ENCODE results near the gene STX2.

STX2 gene

DNA sequence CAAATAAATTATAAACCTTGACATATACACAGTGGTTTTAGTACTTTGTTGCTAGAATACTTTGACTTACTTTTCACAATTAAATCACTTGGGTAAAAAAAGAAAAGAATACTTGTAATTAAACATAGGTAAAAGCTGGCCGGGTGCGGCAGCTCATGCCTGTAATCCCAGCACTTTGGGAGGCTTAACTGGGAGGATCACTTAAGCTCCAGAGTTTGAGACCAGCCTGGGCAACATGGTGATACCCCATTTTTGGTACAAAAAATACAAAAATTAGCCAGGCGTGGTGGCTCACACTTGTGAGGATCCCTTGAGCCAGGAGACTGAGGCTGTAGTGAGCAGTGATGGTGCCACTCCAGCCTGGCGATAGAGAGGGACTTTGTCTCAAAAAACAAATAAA is 7.8 kb downstream of the STX2 start:
- DNase-seq (ENCODE audit: low read depth in 2 of 2): no peak

DNA sequence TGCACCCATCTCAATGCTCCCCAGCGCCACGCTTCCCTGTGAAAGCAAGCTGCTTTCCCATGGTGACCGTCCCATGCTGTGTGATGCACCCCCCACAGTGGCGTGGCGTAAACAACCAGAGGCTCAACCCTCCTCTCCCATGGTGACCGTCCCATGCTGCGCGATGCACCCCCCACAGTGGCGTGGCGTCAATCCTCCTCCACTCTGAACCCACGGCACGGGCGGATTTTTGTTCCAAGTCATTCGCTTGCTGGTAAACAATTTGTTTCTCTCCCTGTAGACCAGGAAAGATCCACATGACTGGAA is 8.9 kb downstream of the STX2 start:
- DNase-seq (ENCODE audit: low read depth in 2 of 2): no peak

DNA sequence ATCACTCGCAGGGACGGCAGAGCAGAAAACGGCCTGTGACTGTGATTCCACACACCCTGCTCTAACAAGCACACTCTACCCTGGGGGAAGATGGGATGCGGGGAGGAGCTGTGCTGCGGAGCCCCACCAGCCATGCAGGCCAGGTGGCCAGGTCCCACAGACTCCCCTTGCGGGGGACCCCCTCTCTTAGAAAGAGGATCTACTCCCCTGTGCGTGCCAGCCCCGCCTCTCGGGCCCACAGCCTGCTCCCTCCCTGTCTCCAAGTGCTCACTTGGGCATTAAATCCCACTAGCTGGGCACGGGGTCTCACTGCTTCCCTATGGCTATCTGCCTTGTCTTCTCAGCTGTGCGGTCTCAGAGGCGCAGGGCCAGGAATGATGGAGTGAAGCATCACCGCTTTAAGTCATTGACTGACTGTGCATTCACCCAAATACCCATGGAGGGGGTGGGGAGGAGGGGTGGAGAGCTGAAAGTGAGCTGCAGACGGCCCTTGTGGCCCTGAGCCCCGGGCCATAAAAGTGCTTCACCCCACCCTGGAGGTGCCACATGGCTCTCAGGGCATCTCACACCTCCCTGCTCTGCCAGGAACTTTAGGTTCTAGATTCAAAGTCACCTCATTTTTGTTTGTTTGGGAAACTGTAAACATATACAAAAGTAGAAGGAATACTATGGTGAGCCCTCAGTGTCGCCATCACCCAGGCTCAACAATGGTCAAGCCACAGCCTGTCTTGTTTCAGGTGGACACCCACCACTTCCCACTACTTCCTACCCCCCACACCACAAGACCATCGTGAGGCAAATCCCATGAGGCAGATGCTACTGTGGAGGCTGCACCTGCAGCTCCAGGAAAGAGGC is 9.4 kb downstream of the STX2 start:
- no peak for DNase-seq (ENCODE audit: low read depth in 2 of 2)

DNA sequence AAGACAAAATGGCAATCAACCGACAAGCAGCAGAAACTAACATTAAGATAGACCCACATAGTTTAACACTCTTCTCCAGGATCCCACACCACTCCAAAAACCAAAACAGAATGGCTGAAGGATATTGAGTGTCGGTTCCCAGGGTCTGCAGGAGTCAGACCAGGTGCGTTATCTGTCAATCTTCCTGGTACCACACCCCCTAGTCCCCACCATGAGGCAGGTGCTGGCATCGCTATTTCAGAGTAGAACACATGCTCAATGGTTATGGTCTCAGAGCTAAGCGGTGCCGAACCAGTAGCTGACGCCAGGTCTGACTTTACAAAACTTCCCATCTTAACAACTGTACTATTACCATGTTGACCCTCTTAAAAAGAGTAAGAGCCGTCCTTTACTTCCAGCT is 10.2 kb downstream of the STX2 start:
- no peak for DNase-seq (ENCODE audit: low read depth in 2 of 2)

DNA sequence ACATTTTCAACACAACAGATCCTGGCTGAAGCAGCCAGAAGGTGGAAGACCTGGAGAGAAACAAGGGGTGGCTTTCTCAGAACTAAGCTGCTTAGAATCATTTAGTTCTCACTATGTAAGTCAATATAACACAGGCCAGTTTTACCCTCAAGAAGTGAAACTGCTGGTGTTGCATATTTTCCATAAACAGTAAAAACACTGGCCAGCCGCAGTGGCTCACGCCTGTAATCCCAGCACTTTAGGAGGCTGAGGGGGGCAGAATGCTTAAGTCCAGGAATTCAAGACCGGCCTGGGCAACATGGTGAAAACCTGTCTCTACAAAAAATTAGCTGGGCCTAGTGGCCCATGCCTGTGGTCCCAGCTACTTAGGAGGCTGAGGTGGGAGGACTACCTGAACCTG is 11.6 kb downstream of the STX2 start:
- DNase-seq (ENCODE audit: low read depth in 2 of 2): no peak

DNA sequence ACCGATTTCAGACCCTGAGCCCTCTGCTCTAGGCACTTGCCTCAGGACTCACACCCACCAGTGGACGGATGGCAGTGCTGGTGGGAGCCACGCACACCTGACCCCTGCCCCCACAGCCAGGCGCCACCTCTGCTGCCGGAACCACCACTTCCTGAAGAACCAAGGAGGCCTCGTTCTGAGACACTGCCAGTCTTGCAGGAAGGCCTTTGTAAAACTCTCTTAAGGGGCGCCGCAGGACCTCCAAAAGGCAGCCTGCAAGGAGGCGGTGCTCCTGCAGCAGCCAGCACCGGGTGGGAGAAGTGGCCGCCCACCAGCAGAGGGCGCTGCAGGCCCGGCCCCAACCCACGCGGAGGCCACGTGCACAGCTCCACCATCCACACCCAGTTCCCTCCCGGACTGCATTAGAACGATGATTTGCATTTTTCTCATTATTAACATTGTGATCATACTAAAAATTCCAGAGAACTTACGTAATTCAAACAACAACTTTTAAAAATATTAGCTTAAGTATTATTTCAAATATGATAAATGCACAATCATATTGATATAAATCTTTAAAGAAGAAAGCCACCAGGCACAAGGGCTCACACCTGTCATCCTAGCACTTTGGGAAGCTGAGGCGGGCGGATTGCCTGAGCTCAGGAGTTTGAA is 12.8 kb downstream of the STX2 start:
- peak; percentile 33 to 35 for DNase-seq (ENCODE audit: low read depth in 2 of 2)

DNA sequence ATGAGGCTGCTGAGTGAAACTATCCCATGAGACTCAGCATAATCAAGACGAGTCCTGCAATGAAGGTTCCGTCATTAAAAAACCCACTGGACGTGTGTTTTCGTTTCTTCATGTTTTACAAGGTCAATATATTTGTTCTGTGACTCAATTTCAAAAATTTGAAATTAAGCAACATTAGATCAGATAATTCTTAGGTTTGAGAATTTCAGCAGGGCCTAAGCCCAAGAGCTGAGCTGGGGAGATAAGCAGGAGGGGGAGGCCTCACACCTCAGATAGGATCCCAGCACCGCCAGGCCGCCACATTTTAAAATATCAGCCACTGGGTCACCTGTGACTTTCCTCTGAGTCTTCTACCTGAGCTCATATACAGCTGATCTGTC is 13.3 kb downstream of the STX2 start:
- no peak for DNase-seq (ENCODE audit: low read depth in 2 of 2)

DNA sequence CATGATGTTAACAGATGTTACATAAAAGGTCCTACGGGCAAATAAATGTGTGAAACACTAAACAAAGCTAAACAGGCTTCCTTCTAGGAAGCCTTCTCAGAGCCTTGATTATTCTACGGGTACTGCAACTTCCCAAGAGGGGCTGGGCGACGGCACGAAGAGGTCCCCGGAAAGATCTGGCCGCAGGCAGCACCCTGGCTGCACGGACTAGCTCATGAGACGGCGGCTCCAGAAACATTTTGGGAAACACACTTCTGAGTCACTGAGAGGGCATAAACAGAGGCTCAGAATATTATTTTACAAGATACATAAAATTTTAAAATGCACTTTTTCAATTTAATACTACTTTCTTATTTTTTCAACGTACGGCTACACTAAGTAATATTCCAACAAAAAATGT is 19.4 kb downstream of the STX2 start:
- DNase-seq (ENCODE audit: low read depth in 2 of 2): no peak

DNA sequence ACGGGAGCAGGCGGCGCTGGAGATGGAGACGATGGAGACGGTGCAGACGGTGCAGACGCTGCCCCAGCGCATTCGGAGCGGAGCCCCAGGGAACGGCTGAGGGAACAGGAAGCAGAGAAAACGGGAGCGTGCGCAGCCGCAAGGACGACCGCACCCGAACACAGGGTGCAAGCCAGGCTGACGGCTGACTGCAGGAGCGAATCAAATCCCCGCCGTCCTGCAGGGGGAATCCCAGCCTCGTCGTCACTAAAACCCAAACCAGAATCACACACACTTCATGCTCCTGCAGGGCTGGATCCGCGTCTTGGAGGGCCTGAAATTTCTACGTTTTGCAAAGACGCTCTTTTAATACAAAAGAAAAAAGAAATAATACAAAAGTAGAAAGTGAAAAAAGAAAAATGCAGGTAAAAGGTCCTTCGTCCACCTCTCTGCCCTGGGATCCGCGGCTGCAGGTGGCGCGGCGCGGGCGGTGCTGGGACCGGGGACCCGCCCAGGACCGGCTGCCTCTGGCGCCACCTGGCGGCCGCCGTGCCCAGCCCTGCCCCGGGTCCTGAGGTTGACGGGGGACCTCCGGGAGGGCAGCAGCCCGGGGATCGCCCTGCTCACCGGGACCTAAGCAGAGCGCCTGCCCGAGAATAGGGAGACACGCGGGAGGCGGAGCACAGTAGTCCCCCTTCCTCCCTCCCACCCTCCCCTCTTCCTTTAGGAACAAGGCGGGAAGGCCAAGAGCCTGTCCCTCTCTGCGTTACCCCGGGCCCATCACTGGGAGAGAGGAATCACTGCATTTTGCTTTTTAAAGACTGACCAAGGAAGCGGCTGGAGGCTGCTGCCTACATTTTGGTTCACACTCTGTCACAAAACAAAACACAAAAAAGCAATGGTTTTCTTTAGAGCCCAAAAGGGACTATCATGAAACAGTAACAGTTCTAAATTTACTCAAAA is 20.1 kb downstream of the STX2 start:
- DNase-seq (ENCODE audit: low read depth in 2 of 2): no peak

DNA sequence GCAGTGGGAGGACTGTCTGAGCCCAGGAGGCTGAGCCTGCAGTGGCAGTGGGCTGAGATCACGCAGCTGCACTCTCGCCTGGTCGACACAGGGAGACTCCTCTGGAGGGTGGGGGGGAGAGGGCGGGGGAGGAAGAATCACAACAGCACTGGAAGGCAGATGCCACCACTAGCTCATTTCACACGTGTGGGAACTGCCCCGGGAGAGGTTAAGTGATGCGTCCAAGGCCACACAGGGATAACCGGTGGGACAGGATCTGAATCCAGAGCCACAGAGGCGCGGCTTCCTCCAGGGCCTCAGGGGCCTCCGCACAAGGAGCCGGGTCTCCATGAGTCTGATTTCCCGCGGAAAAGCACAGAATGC is 20.8 kb downstream of the STX2 start:
- DNase-seq (ENCODE audit: low read depth in 2 of 2): no peak

DNA sequence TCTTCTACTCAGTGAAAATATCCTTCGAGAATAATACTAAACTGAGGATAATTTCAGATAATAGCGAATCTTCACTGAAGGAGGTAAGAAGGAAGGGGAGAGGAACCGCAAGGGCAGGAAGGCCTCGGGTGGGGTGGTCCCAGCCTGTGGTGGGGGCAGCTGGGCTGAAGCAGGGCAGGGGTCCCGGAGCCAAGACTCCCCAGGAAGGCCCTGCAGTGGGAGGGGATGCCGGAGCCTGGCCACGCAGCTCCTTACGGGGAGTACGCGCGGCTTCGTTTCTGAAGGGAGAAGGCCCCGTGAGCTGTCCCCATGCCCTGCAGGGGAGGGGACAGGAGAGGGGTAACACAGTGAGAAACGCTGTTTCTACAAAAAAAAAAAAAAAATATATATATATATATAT is 21.2 kb downstream of the STX2 start:
- no peak for DNase-seq (ENCODE audit: low read depth in 2 of 2)

DNA sequence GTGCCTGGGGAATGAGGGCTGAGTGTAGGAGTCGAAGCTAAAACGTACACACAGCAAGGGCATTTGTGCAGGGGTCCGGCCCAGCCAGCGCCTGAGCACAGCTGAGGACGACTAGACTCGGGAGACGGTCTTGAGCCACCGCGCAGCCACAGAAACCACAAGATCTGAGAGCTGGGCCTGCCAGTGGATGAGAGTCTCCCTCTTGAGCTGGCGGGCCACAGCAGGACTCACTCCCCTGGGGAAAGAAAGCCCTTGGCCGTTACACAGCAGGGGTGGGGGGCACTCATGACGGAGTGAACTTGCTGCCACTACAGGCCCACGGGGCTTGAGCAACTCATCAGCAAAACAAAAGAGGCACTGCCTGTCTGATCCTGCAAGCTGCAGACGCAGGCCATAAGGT is 23.0 kb downstream of the STX2 start:
- DNase-seq (ENCODE audit: low read depth in 2 of 2): no peak

DNA sequence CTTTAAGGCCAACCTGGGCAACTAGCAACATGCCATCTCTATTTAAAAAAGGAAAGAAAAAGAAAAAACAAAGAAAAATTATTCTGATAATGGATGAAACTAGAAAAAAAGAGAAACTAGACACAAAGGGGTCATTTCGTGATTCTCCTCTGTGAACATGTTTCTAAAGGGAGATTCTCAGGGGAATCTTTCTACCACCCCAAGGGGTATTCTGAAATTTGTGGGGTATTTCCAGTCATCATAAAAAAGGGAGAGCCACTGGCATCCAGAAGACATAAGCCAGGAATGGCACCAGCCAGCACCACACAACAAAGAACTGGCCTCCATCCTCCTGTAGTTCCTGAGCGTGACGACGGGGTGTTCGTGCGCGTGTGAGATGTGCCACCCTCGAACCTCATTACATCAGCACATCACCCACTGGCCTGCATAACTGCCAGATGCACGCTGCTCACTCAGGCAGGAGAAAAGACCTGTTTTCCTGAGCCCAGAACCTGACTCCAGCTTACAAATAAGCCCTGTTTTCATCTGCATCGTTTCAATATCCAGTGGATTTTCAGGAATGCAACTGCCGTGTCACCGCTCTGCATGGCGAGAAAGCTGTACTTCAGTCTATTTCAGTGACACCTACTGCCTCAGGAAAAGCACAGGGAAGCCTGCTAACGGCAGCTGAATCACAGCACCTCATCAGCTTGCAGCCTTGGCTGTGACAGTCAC is 23.9 kb downstream of the STX2 start:
- DNase-seq (ENCODE audit: low read depth in 2 of 2): no peak

DNA sequence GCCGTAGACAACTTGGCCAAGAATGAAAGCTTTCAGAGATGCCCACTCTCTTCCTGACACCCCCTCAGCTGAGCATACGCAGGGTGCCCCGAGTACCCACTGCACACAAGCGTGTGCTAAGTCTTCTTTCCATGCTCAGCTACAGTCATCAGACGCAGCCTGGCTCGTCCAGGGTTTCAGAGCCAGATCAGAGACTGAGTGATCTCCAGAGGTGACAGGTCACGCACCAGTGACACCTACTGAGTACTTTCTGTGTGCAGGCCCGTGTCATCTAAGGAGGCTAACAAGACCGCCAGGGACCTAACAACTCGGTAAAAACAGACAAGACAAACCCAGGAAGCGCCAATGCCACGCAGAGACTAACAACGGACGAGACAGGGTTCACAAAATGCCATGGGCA is 25.1 kb downstream of the STX2 start:
- no peak for DNase-seq (ENCODE audit: low read depth in 2 of 2)

DNA sequence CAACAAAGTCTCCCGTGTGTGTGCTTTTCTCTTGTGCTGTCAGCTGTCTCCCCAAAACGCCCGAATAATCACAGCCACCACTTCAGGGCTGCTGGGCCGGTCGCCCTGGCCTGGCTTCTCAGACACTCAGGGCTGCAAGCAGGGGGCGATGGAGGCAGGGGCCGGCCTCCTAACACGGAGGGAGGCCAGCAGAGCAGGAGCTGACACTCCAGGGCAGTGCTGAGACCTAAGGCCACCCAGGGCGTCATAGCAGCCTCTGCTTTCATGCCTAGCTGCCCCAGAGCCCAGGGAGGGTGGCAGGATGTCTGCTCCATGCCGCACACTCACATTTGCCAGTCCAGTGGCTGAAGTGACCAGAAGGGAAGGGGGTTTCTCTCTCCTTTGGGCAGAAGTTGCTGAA is 25.6 kb downstream of the STX2 start:
- DNase-seq (ENCODE audit: low read depth in 2 of 2): no peak

DNA sequence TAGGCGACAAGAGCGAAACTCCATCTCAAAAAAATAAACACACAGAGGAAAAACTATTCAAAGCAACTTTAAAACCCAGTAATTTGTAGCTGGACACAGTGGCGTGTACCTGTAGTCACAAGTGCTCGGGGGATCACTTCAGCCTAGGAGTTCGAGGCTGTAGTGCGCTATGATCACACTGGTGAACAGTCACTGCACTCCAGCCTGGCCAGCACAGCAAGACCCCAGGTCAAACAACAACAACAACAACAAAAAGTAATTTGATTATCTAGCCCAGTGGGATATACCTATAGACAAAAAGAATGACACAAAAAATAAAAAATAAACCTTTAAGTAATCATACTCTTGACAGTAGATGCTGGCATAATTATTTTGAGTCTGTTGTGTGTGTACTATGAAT is 29.3 kb downstream of the STX2 start:
- no peak for DNase-seq (ENCODE audit: low read depth in 2 of 2)

DNA sequence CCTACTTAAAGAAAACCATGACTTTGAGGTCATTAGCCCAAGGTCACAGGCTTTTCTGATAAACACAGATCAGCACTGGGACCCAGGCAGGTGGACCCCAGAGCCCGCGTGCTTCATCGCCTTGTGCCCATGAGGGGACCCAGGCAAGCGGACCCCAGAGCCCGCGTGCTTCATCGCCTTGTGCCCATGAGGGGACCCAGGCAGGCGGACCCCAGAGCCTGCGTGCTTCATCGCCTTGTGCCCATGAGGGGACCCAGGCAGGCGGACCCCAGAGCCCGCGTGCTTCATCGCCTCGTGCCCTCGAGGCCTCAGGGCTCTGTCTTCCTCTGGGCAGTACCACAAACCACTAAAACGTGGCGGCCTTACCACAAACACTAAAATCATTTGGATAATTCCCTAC is 31.7 kb downstream of the STX2 start:
- no peak for DNase-seq (ENCODE audit: low read depth in 2 of 2)

DNA sequence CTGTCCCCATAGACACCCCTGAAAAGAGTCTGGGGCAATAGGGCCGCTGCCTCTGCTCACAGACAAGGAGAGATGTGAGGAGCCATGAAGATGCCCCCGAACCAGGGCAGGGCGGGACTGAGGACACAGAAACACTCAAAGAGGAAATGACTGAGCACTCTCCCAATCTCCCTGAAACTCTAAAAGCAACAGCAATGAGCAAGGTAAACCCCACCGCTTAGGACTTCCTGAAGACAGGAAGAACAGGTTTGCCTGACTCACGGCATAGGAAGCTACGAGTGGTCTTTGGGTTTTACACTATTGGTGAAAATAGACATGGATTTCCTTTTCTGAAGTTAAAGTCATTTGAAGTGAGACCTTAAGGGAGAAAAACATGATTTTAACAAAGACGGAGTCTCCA is 32.5 kb downstream of the STX2 start:
- no peak for DNase-seq (ENCODE audit: low read depth in 2 of 2)

DNA sequence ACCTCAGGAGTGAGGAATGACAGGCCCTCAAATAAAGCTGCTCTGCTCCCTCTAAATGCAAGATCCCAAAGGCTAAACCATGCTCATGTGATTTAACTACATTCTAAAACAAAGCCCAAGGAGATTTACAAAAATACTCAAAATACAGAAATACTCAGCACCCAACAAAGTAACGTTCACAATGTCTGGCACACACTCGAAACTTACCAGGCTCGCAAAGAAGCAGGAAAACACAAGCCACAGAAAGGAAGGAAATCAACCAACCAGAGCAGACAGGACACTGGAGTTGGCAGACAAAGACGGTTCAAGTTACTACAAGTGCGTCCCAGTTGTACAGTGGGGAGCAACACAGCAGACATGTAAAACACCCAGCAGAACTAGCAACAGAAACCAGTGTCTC is 33.4 kb downstream of the STX2 start:
- DNase-seq (ENCODE audit: low read depth in 2 of 2): no peak

DNA sequence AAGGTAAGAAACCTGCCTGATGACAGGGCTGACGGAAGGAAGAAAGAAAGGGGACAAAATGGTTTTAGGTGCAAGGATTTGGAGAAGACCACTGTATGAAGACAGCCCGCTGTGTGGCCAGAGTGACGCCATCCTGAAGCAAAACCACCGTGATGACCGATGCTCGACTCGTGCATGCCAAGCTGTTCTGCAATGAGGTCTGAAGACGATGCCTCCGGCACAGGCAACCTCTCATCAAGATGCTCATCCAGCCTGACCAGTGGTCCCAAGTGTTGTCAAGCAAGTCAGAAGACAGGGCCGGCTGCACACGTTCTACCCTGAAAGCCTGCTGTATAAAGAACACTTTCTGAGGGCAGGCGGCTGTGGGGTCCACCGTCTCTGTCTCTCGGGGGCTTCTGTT is 34.8 kb downstream of the STX2 start:
- DNase-seq (ENCODE audit: low read depth in 2 of 2): no peak

DNA sequence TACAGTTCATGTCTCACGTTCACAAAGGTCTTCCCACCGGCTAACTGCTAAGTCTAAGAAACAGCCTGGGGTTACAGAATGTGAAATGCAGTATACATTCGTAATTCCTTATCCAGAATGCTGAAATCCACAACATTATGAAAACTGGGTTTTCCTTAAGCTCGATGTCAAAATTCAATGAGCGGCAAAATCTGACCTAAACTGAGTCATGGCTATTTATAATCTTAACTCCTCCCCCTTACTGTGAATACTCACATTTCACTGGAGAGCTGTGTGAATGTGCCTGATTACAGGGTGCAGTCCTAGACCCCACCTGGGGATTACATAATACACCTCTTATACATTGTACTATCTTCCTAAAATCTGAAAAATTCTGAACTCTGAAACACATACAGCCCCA is 35.3 kb downstream of the STX2 start:
- no peak for DNase-seq (ENCODE audit: low read depth in 2 of 2)

DNA sequence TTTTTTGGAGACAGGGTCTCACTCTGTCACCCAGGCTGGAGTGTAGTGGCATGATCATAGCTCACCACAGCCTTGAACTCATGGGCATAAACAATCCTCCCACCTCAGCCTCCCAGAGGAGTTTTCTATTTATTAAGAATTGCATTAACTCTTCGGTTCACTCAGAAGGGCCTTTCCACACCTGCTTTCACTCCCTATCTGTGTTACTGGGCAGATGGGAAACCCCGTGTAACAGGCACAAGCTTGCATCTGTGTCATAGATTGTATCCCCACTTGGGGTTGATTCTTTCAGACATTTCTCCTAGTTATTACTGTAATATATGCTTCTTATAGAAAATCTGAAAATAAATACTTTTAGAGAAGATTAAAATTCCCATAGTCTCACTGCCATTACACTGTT is 38.7 kb downstream of the STX2 start:
- DNase-seq (ENCODE audit: low read depth in 2 of 2): no peak
